Mesothelial cell of epicardium (in vitro differentiated cells): ENCODE data around the gene P2RX5. TPM values are rescaled to one million over a fixed set of nuclear protein-coding genes. Genes with fewer than 3 reads are reported as not detected.

ENCODE experiments used
- DNase-seq, 2 experiments: peaks; one replicate each; pipeline ENCODE4 v3.0.0; 2021; ENCODE audit warnings: low spot score in 2 of 2; ENCODE audit not compliant: unreplicated experiment in 2 of 2
- H3K27ac Mint-ChIP-seq: 2 replicates; pipeline ENCODE4 v1.8.0; 2021; ENCODE audit warnings: mixed read lengths
- H3K27me3 Mint-ChIP-seq: 2 replicates; pipeline ENCODE4 v1.8.0; 2021; ENCODE audit warnings: low read depth, mixed read lengths
- H3K36me3 Mint-ChIP-seq: 2 replicates; pipeline ENCODE4 v1.8.0; 2021; ENCODE audit warnings: mixed read lengths
- H3K4me1 Mint-ChIP-seq: 2 replicates; pipeline ENCODE4 v1.8.0; 2021; ENCODE audit warnings: mixed read lengths
- H3K4me3 Mint-ChIP-seq: 2 replicates; pipeline ENCODE4 v1.8.0; 2021; ENCODE audit warnings: mild to moderate bottlenecking, moderate library complexity, mixed read lengths
- H3K9me3 Mint-ChIP-seq: 2 replicates; pipeline ENCODE4 v1.8.0; 2021; ENCODE audit warnings: mixed read lengths
- CTCF ChIP-seq: fragments of 200-600 bp; sonication (generic); IDR thresholded peaks from one replicate; pipeline ENCODE4 v1.5.0; 2021; ENCODE audit warnings: antibody characterized with exemption; ENCODE audit not compliant: unreplicated experiment
- total RNA-seq: library from RNA; stranded (reverse); gene quantifications from 3 replicates; pipeline ENCODE4 v1.2.1, GENCODE V29; 2021

The P2RX5 gene
- total RNA-seq, 1 donor from 2014 or later: 0.18 TPM

GRCh38 chr17:3630781-3631180 is 65.2 kb downstream of the P2RX5 start:
- Mint-ChIP-seq H3K36me3 (peaks cover 29% of the 10 kb centered on the region), H3K9me3 (no peaks in the 10 kb centered on the region), H3K27me3 (no peaks in the 10 kb centered on the region), H3K4me3 (no peak overlapping the region), H3K4me1 (peaks cover 9% of the 10 kb centered on the region), H3K27ac (no peak overlapping the region)
- TF ChIP-seq CTCF: no peak
- no peak for DNase-seq

GRCh38 chr17:3627769-3628167 is 68.2 kb downstream of the P2RX5 start:
- Mint-ChIP-seq H3K36me3 (peaks cover 34% of the 10 kb centered on the region), H3K27ac (no peak overlapping the region), H3K9me3 (no peaks in the 10 kb centered on the region), H3K4me3 (no peak overlapping the region), H3K27me3 (no peaks in the 10 kb centered on the region), H3K4me1 (no peaks in the 10 kb centered on the region)
- no peak for TF ChIP-seq CTCF
- no peak for DNase-seq

- Mint-ChIP-seq H3K4me1 (no peaks in the 10 kb centered on the region), H3K27me3 (no peaks in the 10 kb centered on the region), H3K27ac (no peak overlapping the region), H3K36me3 (peaks cover 30% of the 10 kb centered on the region), H3K9me3 (no peaks in the 10 kb centered on the region), H3K4me3 (no peak overlapping the region)
- no peak for DNase-seq
- no peak for TF ChIP-seq CTCF
These were observed 68.9 kb downstream of the P2RX5 start for GRCh38 chr17:3626831-3627768.

Other genes starting within 250 kb of the P2RX5 start
- not detected in 3 replicates for gene SPATA22, start 224.3 kb downstream of the P2RX5 start, total RNA-seq
- 0.07 to 0.16 TPM in 2 of 3 replicates, not detected in the other for gene ASPA, start 220.2 kb downstream of the P2RX5 start, total RNA-seq
- gene TRPV3, start 138.3 kb downstream of the P2RX5 start, total RNA-seq: 3.4 to 4.0 TPM (median 3.6 TPM) in 3 replicates
- 9.5 to 14.2 TPM (median 11.6 TPM) in 3 replicates for gene TRPV1, start 86.7 kb downstream of the P2RX5 start, total RNA-seq
- gene SHPK, start 59.9 kb downstream of the P2RX5 start, total RNA-seq: 17.6 to 19.3 TPM (median 18.9 TPM) in 3 replicates
- gene CTNS, start 59.4 kb downstream of the P2RX5 start, total RNA-seq: 11.1 to 13.4 TPM (median 12.0 TPM) in 3 replicates
- 133 to 136 TPM (median 135 TPM) in 3 replicates for gene TAX1BP3, start 27.6 kb downstream of the P2RX5 start, total RNA-seq
- gene EMC6, start 27.3 kb downstream of the P2RX5 start, total RNA-seq: 33.1 to 36.5 TPM (median 33.6 TPM) in 3 replicates
- gene HASPIN, start 27.7 kb upstream of the P2RX5 start, total RNA-seq: 4.2 to 5.2 TPM (median 4.4 TPM) in 3 replicates
- gene ITGAE, start 105.0 kb upstream of the P2RX5 start, total RNA-seq: 19.8 to 20.6 TPM (median 20.4 TPM) in 3 replicates
- gene NCBP3, start 150.1 kb upstream of the P2RX5 start, total RNA-seq: 88.8 to 97.0 TPM (median 91.4 TPM) in 3 replicates
- gene CAMKK1, start 196.9 kb upstream of the P2RX5 start, total RNA-seq: 3.8 to 4.3 TPM (median 4.3 TPM) in 3 replicates
- gene P2RX1, start 220.3 kb upstream of the P2RX5 start, total RNA-seq: 0.16 to 0.22 TPM (median 0.18 TPM) in 3 replicates